Loucy (cell line): ENCODE results near the gene COL11A1.

Source experiments
- H2AFZ ChIP-seq: fragments of 200-600 bp; sonication (generic); 2 replicates; pipeline ENCODE4 v1.6.0; 2016; ENCODE audit warnings: antibody characterized with exemption, mild to moderate bottlenecking, low read length, moderate library complexity
- H3F3A ChIP-seq: fragments of 200-600 bp; 2 replicates; pipeline ENCODE4 v1.6.0; 2016; ENCODE audit warnings: antibody characterized with exemption, low read depth, mild to moderate bottlenecking
- H3K27me3 ChIP-seq: fragments of 200-600 bp; sonication (generic); 2 replicates; pipeline ENCODE4 v1.6.1; 2014; ENCODE audit warnings: low read length, mild to moderate bottlenecking; ENCODE audit not compliant: insufficient read depth, poor library complexity, severe bottlenecking
- H3K36me3 ChIP-seq: fragments of 200-600 bp; sonication (generic); 2 replicates; pipeline ENCODE4 v1.6.1; 2016; ENCODE audit warnings: low read length; ENCODE audit not compliant: insufficient read depth
- H3K4me1 ChIP-seq: fragments of 200-600 bp; sonication (generic); 2 replicates; pipeline ENCODE4 v1.5.1; 2014; ENCODE audit warnings: low read length, mild to moderate bottlenecking; ENCODE audit not compliant: insufficient read depth, poor library complexity, severe bottlenecking
- H3K4me2 ChIP-seq: fragments of 200-600 bp; sonication (generic); 2 replicates; pipeline ENCODE4 v1.6.0; 2014; ENCODE audit warnings: antibody characterized with exemption, low read length, low read depth, mild to moderate bottlenecking; ENCODE audit not compliant: poor library complexity, severe bottlenecking
- H3K4me3 ChIP-seq: fragments of 200-600 bp; sonication (generic); 2 replicates; pipeline ENCODE4 v1.5.1; 2014; ENCODE audit warnings: low read length, mild to moderate bottlenecking, mixed read lengths; ENCODE audit not compliant: poor library complexity, severe bottlenecking
- H3K79me2 ChIP-seq: fragments of 200-600 bp; sonication (generic); 2 replicates; pipeline ENCODE4 v1.6.1; 2014; ENCODE audit warnings: low read length; ENCODE audit not compliant: insufficient read depth
- H3K9ac ChIP-seq: fragments of 200-600 bp; sonication (generic); 2 replicates; pipeline ENCODE4 v1.6.0; 2014; ENCODE audit warnings: mild to moderate bottlenecking, low read depth, low read length, moderate library complexity; ENCODE audit not compliant: poor library complexity, severe bottlenecking
- H3K9me2 ChIP-seq: fragments of 200-600 bp; sonication (generic); replicated peaks from 2 replicates; pipeline ENCODE4 v1.6.1; 2016; ENCODE audit warnings: low read depth, low read length, mixed read lengths
- H3K9me3 ChIP-seq: fragments of 200-600 bp; sonication (generic); 2 replicates; pipeline ENCODE4 v1.6.1; 2014; ENCODE audit warnings: mild to moderate bottlenecking, antibody characterized with exemption, low read length, low read depth; ENCODE audit not compliant: insufficient read depth
- H4K20me1 ChIP-seq: fragments of 200-600 bp; sonication (generic); 2 replicates; pipeline ENCODE4 v1.6.0; 2014; ENCODE audit warnings: antibody characterized with exemption, low read length, mild to moderate bottlenecking; ENCODE audit not compliant: insufficient read depth, poor library complexity, severe bottlenecking
- EZH2phosphoT487 ChIP-seq: fragments of 200-600 bp; IDR thresholded peaks from 2 replicates; pipeline ENCODE4 v1.6.1; 2018; ENCODE audit warnings: antibody characterized with exemption, mild to moderate bottlenecking, moderate library complexity, borderline replicate concordance
- TF ChIP-seq, protein P1 (sequence below): fragments of 200-600 bp; sonication (generic); conservative IDR thresholded peaks from 2 replicates; pipeline ENCODE4 v1.5.1; 2014; ENCODE audit warnings: mild to moderate bottlenecking, antibody characterized with exemption, low read length

Gene COL11A1

DNA sequence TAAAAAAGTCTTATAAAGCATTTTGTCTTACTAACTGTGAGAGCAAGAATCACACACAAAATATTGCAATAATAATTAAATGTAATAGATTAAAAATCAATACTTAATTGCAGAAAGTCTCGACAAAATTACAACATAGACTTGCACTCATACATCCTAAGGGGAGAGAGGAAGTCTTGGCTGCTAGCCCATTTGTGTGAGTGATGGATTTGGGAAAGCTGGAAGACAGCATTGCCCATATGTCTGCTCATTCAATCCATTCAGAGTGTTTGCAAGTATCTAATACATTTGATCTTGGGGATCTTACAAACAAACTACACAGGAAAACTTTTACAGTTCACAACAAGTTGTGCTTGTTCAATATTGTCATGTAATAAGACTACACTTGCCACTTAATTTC lies 140.5 kb downstream of the COL11A1 start:
- H2AFZ ChIP-seq, result no peak overlapping the region
- no peaks in the 10 kb centered on the region for H3K4me1 ChIP-seq
- no peaks in the 10 kb centered on the region for H3K79me2 ChIP-seq
- TF ChIP-seq EZH2phosphoT487, result no peak
- TF ChIP-seq, protein P1, sequence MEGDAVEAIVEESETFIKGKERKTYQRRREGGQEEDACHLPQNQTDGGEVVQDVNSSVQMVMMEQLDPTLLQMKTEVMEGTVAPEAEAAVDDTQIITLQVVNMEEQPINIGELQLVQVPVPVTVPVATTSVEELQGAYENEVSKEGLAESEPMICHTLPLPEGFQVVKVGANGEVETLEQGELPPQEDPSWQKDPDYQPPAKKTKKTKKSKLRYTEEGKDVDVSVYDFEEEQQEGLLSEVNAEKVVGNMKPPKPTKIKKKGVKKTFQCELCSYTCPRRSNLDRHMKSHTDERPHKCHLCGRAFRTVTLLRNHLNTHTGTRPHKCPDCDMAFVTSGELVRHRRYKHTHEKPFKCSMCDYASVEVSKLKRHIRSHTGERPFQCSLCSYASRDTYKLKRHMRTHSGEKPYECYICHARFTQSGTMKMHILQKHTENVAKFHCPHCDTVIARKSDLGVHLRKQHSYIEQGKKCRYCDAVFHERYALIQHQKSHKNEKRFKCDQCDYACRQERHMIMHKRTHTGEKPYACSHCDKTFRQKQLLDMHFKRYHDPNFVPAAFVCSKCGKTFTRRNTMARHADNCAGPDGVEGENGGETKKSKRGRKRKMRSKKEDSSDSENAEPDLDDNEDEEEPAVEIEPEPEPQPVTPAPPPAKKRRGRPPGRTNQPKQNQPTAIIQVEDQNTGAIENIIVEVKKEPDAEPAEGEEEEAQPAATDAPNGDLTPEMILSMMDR, result no peak
- no peaks in the 10 kb centered on the region for H3K9me2 ChIP-seq
- no peak overlapping the region for H3K9ac ChIP-seq
- H3K4me3 ChIP-seq, result no peak overlapping the region
- H3K36me3 ChIP-seq, result no peaks in the 10 kb centered on the region
- no peaks in the 10 kb centered on the region for H3F3A ChIP-seq
- H3K9me3 ChIP-seq, result no peaks in the 10 kb centered on the region
- no peaks in the 10 kb centered on the region for H4K20me1 ChIP-seq
- no peaks in the 10 kb centered on the region for H3K27me3 ChIP-seq
- no peak overlapping the region for H3K4me2 ChIP-seq

DNA sequence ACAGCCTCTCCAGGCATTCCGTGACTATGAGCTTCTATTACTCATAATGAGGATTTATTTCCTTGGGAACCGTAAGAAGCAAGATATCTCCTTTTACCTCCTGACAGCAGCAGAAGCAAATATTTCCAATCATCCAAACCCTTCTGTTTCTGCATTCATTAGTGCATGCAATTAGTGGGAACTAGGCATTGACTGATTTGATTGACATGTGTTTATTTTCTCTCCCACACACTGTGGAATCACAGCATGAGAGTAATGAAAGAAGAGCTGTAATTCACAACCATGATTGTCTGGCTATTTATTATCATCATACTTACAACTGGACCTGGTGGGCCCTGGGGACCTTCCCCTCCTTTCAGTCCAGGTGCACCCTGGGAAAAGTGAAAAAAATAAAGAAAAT lies 146.8 kb downstream of the COL11A1 start:
- no peak overlapping the region for H3K4me3 ChIP-seq

DNA sequence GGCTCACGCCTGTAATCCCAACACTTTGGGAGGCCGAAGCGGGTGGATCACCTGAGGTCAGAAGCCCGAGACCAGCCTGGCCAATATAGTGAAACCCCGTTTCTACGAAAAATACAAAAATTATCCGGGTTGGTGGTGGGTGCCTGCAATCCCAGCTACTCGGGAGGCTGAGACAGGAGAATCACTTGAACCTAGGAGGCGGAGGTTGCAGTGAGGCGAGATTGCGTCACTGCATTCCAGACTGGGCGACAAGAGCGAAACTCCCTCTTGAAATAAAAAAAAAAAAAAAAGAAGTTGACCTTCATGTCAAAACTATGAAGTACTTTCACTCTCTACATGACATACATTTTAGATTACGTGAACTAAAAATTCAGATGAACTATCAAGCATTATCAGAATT lies 153.7 kb downstream of the COL11A1 start:
- Histone ChIP-seq H2AFZ (no peak overlapping the region), H3K4me1 (no peaks in the 10 kb centered on the region), H4K20me1 (no peaks in the 10 kb centered on the region), H3K79me2 (no peaks in the 10 kb centered on the region), H3K9me2 (no peaks in the 10 kb centered on the region), H3F3A (no peaks in the 10 kb centered on the region), H3K9ac (no peak overlapping the region), H3K9me3 (no peaks in the 10 kb centered on the region), H3K36me3 (no peaks in the 10 kb centered on the region), H3K27me3 (no peaks in the 10 kb centered on the region), H3K4me2 (no peak overlapping the region), H3K4me3 (no peak overlapping the region)
- TF ChIP-seq, protein P1, result no peak
- TF ChIP-seq EZH2phosphoT487, result no peak

More for the DNA sequence above, 146.8 kb downstream of the COL11A1 start:
- Histone ChIP-seq H3K79me2 (no peaks in the 10 kb centered on the region), H3K27me3 (no peaks in the 10 kb centered on the region), H3K36me3 (no peaks in the 10 kb centered on the region), H3K9me3 (no peaks in the 10 kb centered on the region), H3K9ac (no peak overlapping the region), H3K4me1 (no peaks in the 10 kb centered on the region), H4K20me1 (no peaks in the 10 kb centered on the region), H3K4me2 (no peak overlapping the region), H3F3A (no peaks in the 10 kb centered on the region), H2AFZ (no peak overlapping the region), H3K9me2 (no peaks in the 10 kb centered on the region)
- TF ChIP-seq, protein P1, result no peak
- no peak for TF ChIP-seq EZH2phosphoT487
